Endothelial cell of umbilical vein (primary cell): Measurements from ENCODE around the gene HOXA3. TPM values are rescaled to one million over a fixed set of nuclear protein-coding genes. Genes with fewer than 3 reads are reported as not detected.

Source experiments
- BruUV-seq: library from RNA; stranded (reverse); fragments of 400-500 nt; replicated peaks from 2 replicates; lab custom pipeline; 2021; lab: Mats Ljungman, UMichigan
- CTCF ChIA-PET: fragments of 300-600, 350-600 bp; sonication (Branson Sonifier 250); formaldehyde crosslinking; loops from one replicate; lab custom pipeline; 2021; ENCODE audit warnings: antibody characterized with exemption, inconsistent platforms; lab: Charles Lee
- POLR2A ChIA-PET: fragments of 300-600, 350-600 bp; sonication (Branson Sonifier 250); formaldehyde crosslinking; loops from one replicate; lab custom pipeline; 2021; ENCODE audit warnings: antibody characterized with exemption, inconsistent platforms; lab: Charles Lee
- DNase-seq: peaks from one replicate; pipeline ENCODE4 v3.0.0-alpha.2; 2011; ENCODE audit warnings: low read depth, low spot score
- FAIRE-seq: peaks from 2 replicates; lab custom pipeline; 2011; peaks lifted over from hg19 to GRCh38; lab: Jason Lieb, UNC
- H2AFZ ChIP-seq: 2 replicates; pipeline ENCODE4 v1.6.0; 2012; ENCODE audit warnings: low read depth, low read length, control low read depth, inconsistent platforms
- H3K27ac ChIP-seq: 2 replicates; pipeline ENCODE4 v1.5.1; 2011; ENCODE audit warnings: low read depth, mild to moderate bottlenecking, control low read depth, low read length, moderate library complexity; ENCODE audit not compliant: insufficient read depth
- H3K27me3 ChIP-seq, 2 experiments: 2 replicates each; pipeline versions ENCODE4 v1.6.0 to v1.6.1; 2011; ENCODE audit warnings: low read length in 2 of 2, mixed read lengths in 1 of 2; ENCODE audit not compliant: control insufficient read depth in 2 of 2, insufficient read depth in 2 of 2
- H3K36me3 ChIP-seq, 2 experiments: 2 replicates in 1 of 2; 3 replicates in 1 of 2; pipeline ENCODE4 v1.5.1; 2011; ENCODE audit warnings: low read length in 2 of 2, mild to moderate bottlenecking in 1 of 2, moderate library complexity in 1 of 2; ENCODE audit not compliant: control insufficient read depth in 2 of 2, insufficient read depth in 2 of 2; ENCODE audit errors: extremely low read depth in 1 of 2
- H3K4me1 ChIP-seq: 3 replicates; pipeline ENCODE4 v1.5.1; 2011; ENCODE audit warnings: mild to moderate bottlenecking, low read length; ENCODE audit not compliant: control insufficient read depth, insufficient read depth; ENCODE audit errors: extremely low read depth
- H3K4me2 ChIP-seq: 2 replicates; pipeline ENCODE4 v1.6.1; 2011; ENCODE audit warnings: low read length, control low read depth, mixed read lengths; ENCODE audit not compliant: insufficient read depth
- H3K4me3 ChIP-seq, 3 experiments: fragments of 200-600 bp in 1 of 3; sonication (generic), shearing (Covaris generic) in 1 of 3; replicated peaks in 1 of 3; 2 replicates each; pipeline ENCODE4 v1.5.1; 2011 to 2016; ENCODE audit warnings: control low read depth in 3 of 3, low read length in 3 of 3, mild to moderate bottlenecking in 2 of 3, inconsistent platforms in 1 of 3, low read depth in 1 of 3, moderate library complexity in 1 of 3; ENCODE audit not compliant: insufficient read depth in 1 of 3
- H3K79me2 ChIP-seq: 2 replicates; pipeline ENCODE4 v1.6.0; 2012; ENCODE audit warnings: low read length, inconsistent platforms; ENCODE audit not compliant: control insufficient read depth, insufficient read depth
- H3K9ac ChIP-seq: replicated peaks from 2 replicates; pipeline ENCODE3; 2011; ENCODE audit warnings: low read length, control low read depth; ENCODE audit not compliant: insufficient read depth; ENCODE audit errors: extremely low read depth
- H3K9me1 ChIP-seq: replicated peaks from 3 replicates; pipeline ENCODE4 v1.6.0; 2011; ENCODE audit warnings: mild to moderate bottlenecking, low read length; ENCODE audit not compliant: control insufficient read depth, insufficient read depth; ENCODE audit errors: extremely low read depth
- H3K9me3 ChIP-seq: replicated peaks from 2 replicates; pipeline ENCODE4 v1.5.1; 2012; ENCODE audit warnings: low read length, inconsistent platforms; ENCODE audit not compliant: control insufficient read depth, insufficient read depth
- H4K20me1 ChIP-seq: replicated peaks from 2 replicates; pipeline ENCODE3; 2011; ENCODE audit warnings: mild to moderate bottlenecking, low read length; ENCODE audit not compliant: control insufficient read depth, insufficient read depth; ENCODE audit errors: extremely low read depth
- CTCF ChIP-seq, 2 donors: IDR thresholded peaks; 1 replicate in 1 of 2; 2 replicates in 1 of 2; pipeline ENCODE4 v1.5.1; 2011; ENCODE audit warnings: low read length in 2 of 2, mild to moderate bottlenecking in 2 of 2, moderate library complexity in 2 of 2, control low read depth in 1 of 2, inconsistent platforms in 1 of 2, low read depth in 1 of 2; ENCODE audit not compliant: insufficient read depth in 1 of 2; ENCODE audit errors: extremely low read depth in 1 of 2
- EZH2 ChIP-seq: IDR thresholded peaks from 2 replicates; pipeline ENCODE4 v1.6.1; 2012; ENCODE audit warnings: borderline replicate concordance, low read depth, mild to moderate bottlenecking, moderate library complexity, low read length, inconsistent platforms; ENCODE audit not compliant: severe bottlenecking
- FOS ChIP-seq: IDR thresholded peaks from 2 replicates; pipeline ENCODE4 v1.6.1; 2011; ENCODE audit warnings: mild to moderate bottlenecking, low read length, moderate library complexity, borderline replicate concordance; ENCODE audit not compliant: insufficient read depth
- GATA2 ChIP-seq: IDR thresholded peaks from 2 replicates; pipeline ENCODE4 v1.7.0; 2011; ENCODE audit warnings: low read depth, mild to moderate bottlenecking, moderate library complexity, mixed read lengths, low read length; ENCODE audit not compliant: insufficient read length, insufficient read depth
- JUN ChIP-seq: IDR thresholded peaks from 2 replicates; pipeline ENCODE4 v1.6.1; 2011; ENCODE audit warnings: borderline replicate concordance, low read depth; ENCODE audit not compliant: insufficient read length, insufficient read depth
- MAX ChIP-seq: IDR thresholded peaks from 2 replicates; pipeline ENCODE4 v1.6.1; 2011; ENCODE audit not compliant: insufficient read depth, insufficient read length
- MYC ChIP-seq: IDR thresholded peaks from one replicate; pipeline ENCODE4 v1.6.1; 2011; ENCODE audit warnings: mild to moderate bottlenecking, low read depth, low read length
- POLR2A ChIP-seq: IDR thresholded peaks from 2 replicates; pipeline ENCODE4 v1.6.1; 2012; ENCODE audit warnings: low read depth, mild to moderate bottlenecking, control low read depth, low read length
- POLR2AphosphoS5 ChIP-seq: IDR thresholded peaks from 2 replicates; pipeline ENCODE4 v1.6.1; 2012; ENCODE audit warnings: low read depth, mild to moderate bottlenecking, control low read depth, low read length, moderate library complexity; ENCODE audit not compliant: insufficient read depth
- dilution Hi-C: fragments of 300-500 bp; cut with MboI; formaldehyde crosslinking; loops from one replicate; pipeline ENCODE4 v1.15.0; 2019; ENCODE audit warnings: low sequenced_read_pairs; ENCODE audit not compliant: extremely low pct_ligation_motif_present
- intact Hi-C: fragments of 100-400 bp; cut with micrococcal nuclease; formaldehyde crosslinking; loops from one replicate; pipeline ENCODE4 v1.10.0; 2022
- polyA plus RNA-seq, 4 experiments: library from polyadenylated mRNA; depleted of rRNA in 3 of 4; stranded (reverse) in 3 of 4; unstranded in 1 of 4; fragments of >200 nt; gene quantifications; 2 replicates each; pipeline versions ENCODE4 v1.2.1 to v1.2.3, GENCODE V29; 2011 to 2012; ENCODE audit warnings: missing spikeins in 1 of 4
- total RNA-seq: library from RNA; stranded (reverse); gene quantifications from 2 replicates; pipeline ENCODE4 v1.2.3, GENCODE V29; 2021

Gene HOXA3
- total and polyA plus RNA-seq, 2 donors (not counting 3 experiments of a cell fraction or from before 2014, with no cell fraction given): 4.7 to 14.0 TPM

GRCh38 chr7:27172823-27173510 lies 20.6 kb upstream of the HOXA3 start:
- Histone ChIP-seq H4K20me1 (no peaks in the 10 kb centered on the region), H3K36me3 (no peaks in the 10 kb centered on the region), H3K27ac (peak overlapping the region; percentile 96), H3K9me1 (no peaks in the 10 kb centered on the region), H2AFZ (no peak overlapping the region), H3K27me3 (no peaks in the 10 kb centered on the region), H3K9ac (peak overlapping the region; percentile 91), H3K4me2 (peak overlapping the region; percentile 98), H3K4me3 (peak overlapping the region; percentile 35 to 88 (median 59)), H3K79me2 (peaks cover 100% of the 10 kb centered on the region), H3K9me3 (no peaks in the 10 kb centered on the region), H3K4me1 (peaks cover 57% of the 10 kb centered on the region)
- POLR2A ChIA-PET: interaction anchor here (1.0 to 1.6 kb wide), 3 partner anchors 11 to 20 kb away, joined by 3 to 5 read pairs (median 4); partner anchors contain the start of genes HOXA11 and HOXA3
- CTCF ChIA-PET: interaction anchor here (0.9 to 8.0 kb wide), 7 partner anchors 10 to 27 kb away, joined by 3 to 81 read pairs (median 6); partner anchors contain the start of genes HOXA11, HOXA3 and HOXA7
- BruUV-seq: no TSS peak
- intact Hi-C loops: no loop called here
- TF ChIP-seq JUN: no peak
- TF ChIP-seq POLR2A: no peak
- TF ChIP-seq FOS: no peak
- TF ChIP-seq MAX: no peak
- no peak for TF ChIP-seq EZH2
- TF ChIP-seq POLR2AphosphoS5: no peak
- no peak for TF ChIP-seq GATA2
- TF ChIP-seq MYC: no peak
- no peak for TF ChIP-seq CTCF (IDR thresholded peaks at IDR 0.05; ENCODE audit: extremely low read depth in 1 of 2, insufficient read depth in 1 of 2, low read depth in 1 of 2, low read length in 2 of 2)
- FAIRE-seq (no peak), DNase-seq (peak; percentile 64)
- dilution Hi-C loops: loop anchor here (25.0 kb wide), 1 partner anchor 986 kb away; no protein-coding TSS in a partner anchor
